H1 (cell line): Measurements from ENCODE around the gene ARHGEF28. TPM values are rescaled to one million over a fixed set of nuclear protein-coding genes. Genes with fewer than 3 reads are reported as not detected.

Experiments used
- CTCF ChIA-PET: fragments of 300-600 bp; sonication (Branson Sonifier 250); formaldehyde crosslinking; loops from one replicate; lab custom pipeline; 2021; ENCODE audit not compliant: partially characterized antibody; lab: Charles Lee
- POLR2A ChIA-PET: fragments of 300-600 bp; sonication (Branson Sonifier 250); formaldehyde crosslinking; loops from one replicate; lab custom pipeline; 2021; ENCODE audit warnings: inconsistent platforms; ENCODE audit not compliant: partially characterized antibody; lab: Charles Lee
- DNase-seq, 2 experiments: peaks; one replicate each; pipeline versions ENCODE4 v3.0.0 to v3.0.0-alpha.2; 2010 to 2022; ENCODE audit warnings: low spot score in 2 of 2, low read depth in 1 of 2, mixed read lengths in 1 of 2
- FAIRE-seq: peaks from 2 replicates; lab custom pipeline; 2011; peaks lifted over from hg19 to GRCh38; lab: Jason Lieb, UNC
- H2AFZ ChIP-seq: 2 replicates; pipeline ENCODE4 v1.8.1; 2012; ENCODE audit warnings: low read length, inconsistent platforms
- H2AK5ac ChIP-seq: 2 replicates; pipeline ENCODE4 v1.6.1; 2013; ENCODE audit warnings: low read depth, low read length
- H2BK120ac ChIP-seq: replicated peaks from 2 replicates; pipeline ENCODE3; 2013; ENCODE audit warnings: low read depth, low read length, inconsistent platforms
- H2BK12ac ChIP-seq: 2 replicates; pipeline ENCODE4 v1.6.1; 2013; ENCODE audit warnings: low read depth, low read length
- H2BK15ac ChIP-seq: 2 replicates; pipeline ENCODE4 v1.6.1; 2013; ENCODE audit warnings: low read length
- H2BK20ac ChIP-seq: 2 replicates; pipeline ENCODE4 v1.6.1; 2013; ENCODE audit warnings: low read length
- H2BK5ac ChIP-seq: 2 replicates; pipeline ENCODE4 v1.6.1; 2013; ENCODE audit warnings: low read depth, low read length
- H3K14ac ChIP-seq: 2 replicates; pipeline ENCODE4 v1.6.1; 2013; ENCODE audit warnings: inconsistent platforms; ENCODE audit not compliant: insufficient read length
- H3K18ac ChIP-seq: 2 replicates; pipeline ENCODE4 v1.6.1; 2013; ENCODE audit warnings: low read length; ENCODE audit errors: extremely low read depth
- H3K23ac ChIP-seq: 2 replicates; pipeline ENCODE4 v1.6.1; 2013; ENCODE audit warnings: inconsistent platforms; ENCODE audit not compliant: insufficient read length
- H3K23me2 ChIP-seq: 2 replicates; pipeline ENCODE4 v1.6.1; 2013; ENCODE audit warnings: low read depth, low read length
- H3K27ac ChIP-seq: 2 replicates; pipeline ENCODE4 v1.6.1; 2011; ENCODE audit warnings: low read depth, low read length, inconsistent platforms
- H3K27me3 ChIP-seq, 4 experiments: replicated peaks in 1 of 4; 1 replicate in 1 of 4; 2 replicates in 3 of 4; pipeline versions ENCODE4 v1.6.1 to v1.8.1; 2011 to 2013; ENCODE audit warnings: low read length in 3 of 4, mild to moderate bottlenecking in 3 of 4, inconsistent platforms in 2 of 4, mixed read lengths in 2 of 4, moderate library complexity in 1 of 4; ENCODE audit not compliant: control insufficient read depth in 3 of 4, insufficient read depth in 3 of 4; ENCODE audit errors: extremely low read depth in 1 of 4
- H3K36me3 ChIP-seq, 4 experiments: 2 replicates each; pipeline versions ENCODE4 v1.6.1 to v1.8.1; 2011 to 2013; ENCODE audit warnings: mild to moderate bottlenecking in 4 of 4, low read length in 3 of 4, moderate library complexity in 2 of 4, control low read depth in 1 of 4, inconsistent platforms in 1 of 4; ENCODE audit not compliant: insufficient read depth in 4 of 4, control insufficient read depth in 2 of 4
- H3K4ac ChIP-seq: replicated peaks from 2 replicates; pipeline ENCODE3; 2013; ENCODE audit warnings: low read length, low read depth, mixed read lengths, inconsistent platforms; ENCODE audit not compliant: insufficient read length
- H3K4me1 ChIP-seq, 4 experiments: replicated peaks in 1 of 4; 1 replicate in 1 of 4; 2 replicates in 3 of 4; pipeline versions ENCODE4 v1.6.1 to v1.8.1; 2011 to 2013; ENCODE audit warnings: low read length in 3 of 4, inconsistent platforms in 2 of 4, mixed read lengths in 1 of 4; ENCODE audit not compliant: insufficient read depth in 4 of 4, control insufficient read depth in 3 of 4
- H3K4me2 ChIP-seq, 2 experiments: 2 replicates each; pipeline versions ENCODE4 v1.6.1 to v1.8.1; 2011 to 2013; ENCODE audit warnings: low read depth in 2 of 2, low read length in 2 of 2, control low read depth in 1 of 2, inconsistent platforms in 1 of 2, mild to moderate bottlenecking in 1 of 2; ENCODE audit not compliant: insufficient read depth in 1 of 2
- H3K4me3 ChIP-seq, 4 experiments: fragments of 200-600, 300-600 bp in 1 of 4; sonication (generic), shearing (Covaris generic), sonication (Bioruptor Twin) in 1 of 4; 2 replicates each; pipeline versions ENCODE4 v1.5.1 to v1.8.1; 2011 to 2016; ENCODE audit warnings: low read length in 4 of 4, low read depth in 3 of 4, control low read depth in 2 of 4, inconsistent platforms in 2 of 4, mild to moderate bottlenecking in 2 of 4, mixed read lengths in 1 of 4, moderate library complexity in 1 of 4; ENCODE audit not compliant: insufficient read depth in 2 of 4; ENCODE audit errors: extremely low read depth in 1 of 4
- H3K56ac ChIP-seq: replicated peaks from 2 replicates; pipeline ENCODE3; 2013; ENCODE audit warnings: low read depth, mild to moderate bottlenecking, mixed read lengths, low read length, inconsistent platforms; ENCODE audit not compliant: insufficient read length
- H3K79me1 ChIP-seq: 2 replicates; pipeline ENCODE4 v1.6.1; 2013; ENCODE audit warnings: low read depth, low read length, control low read depth
- H3K79me2 ChIP-seq, 2 experiments: 2 replicates each; pipeline versions ENCODE4 v1.6.1 to v1.8.1; 2012 to 2013; ENCODE audit warnings: low read length in 2 of 2, mild to moderate bottlenecking in 2 of 2, inconsistent platforms in 1 of 2; ENCODE audit not compliant: insufficient read depth in 2 of 2, control insufficient read depth in 1 of 2
- H3K9ac ChIP-seq, 4 experiments: replicated peaks in 1 of 4; 1 replicate in 1 of 4; 2 replicates in 3 of 4; pipeline versions ENCODE4 v1.6.1 to v1.8.1; 2011 to 2013; ENCODE audit warnings: low read depth in 3 of 4, low read length in 3 of 4, control low read depth in 2 of 4, mild to moderate bottlenecking in 2 of 4, moderate library complexity in 2 of 4, inconsistent platforms in 1 of 4; ENCODE audit errors: extremely low read depth in 1 of 4
- H3K9me3 ChIP-seq, 2 experiments: 2 replicates each; pipeline versions ENCODE4 v1.6.1 to v1.8.1; 2012 to 2013; ENCODE audit warnings: mild to moderate bottlenecking in 2 of 2, moderate library complexity in 2 of 2, control low read depth in 1 of 2, inconsistent platforms in 1 of 2, low read depth in 1 of 2, low read length in 1 of 2, mixed read lengths in 1 of 2; ENCODE audit not compliant: insufficient read depth in 2 of 2
- H4K20me1 ChIP-seq, 2 experiments: replicated peaks in 1 of 2; 2 replicates each; pipeline versions ENCODE3 to v1.8.1; 2011 to 2013; ENCODE audit warnings: inconsistent platforms in 2 of 2, low read length in 2 of 2, mild to moderate bottlenecking in 1 of 2; ENCODE audit not compliant: insufficient read depth in 2 of 2, control insufficient read depth in 1 of 2
- H4K5ac ChIP-seq: 2 replicates; pipeline ENCODE4 v1.6.1; 2013; ENCODE audit warnings: low read length, low read depth, mixed read lengths, inconsistent platforms; ENCODE audit not compliant: insufficient read length
- H4K8ac ChIP-seq: 2 replicates; pipeline ENCODE4 v1.8.0; 2013; ENCODE audit warnings: mild to moderate bottlenecking, moderate library complexity, low read length, inconsistent platforms; ENCODE audit not compliant: insufficient read depth; ENCODE audit errors: extremely low read depth
- H4K91ac ChIP-seq: replicated peaks from 2 replicates; pipeline ENCODE3; 2013; ENCODE audit warnings: low read length, mixed read lengths, inconsistent platforms; ENCODE audit not compliant: insufficient read length
- BACH1 ChIP-seq: IDR thresholded peaks from 2 replicates; pipeline ENCODE4 v1.6.1; 2012; ENCODE audit warnings: low read length, improper control_type of control experiment
- CHD1 ChIP-seq: IDR thresholded peaks from 2 replicates; pipeline ENCODE4 v1.6.1; 2012; ENCODE audit warnings: low read depth, low read length, improper control_type of control experiment
- CTBP2 ChIP-seq: IDR thresholded peaks from 2 replicates; pipeline ENCODE4 v1.7.0; 2011; ENCODE audit warnings: borderline replicate concordance, mild to moderate bottlenecking, moderate library complexity, mixed read lengths, low read length; ENCODE audit not compliant: insufficient read depth, insufficient read length
- JUN ChIP-seq: IDR thresholded peaks from 2 replicates; pipeline ENCODE4 v1.6.1; 2011; ENCODE audit warnings: low read depth, mild to moderate bottlenecking, improper control_type of control experiment, low read length
- POLR2AphosphoS5 ChIP-seq: IDR thresholded peaks from 2 replicates; pipeline ENCODE4 v1.6.1; 2011; ENCODE audit warnings: low read depth, low read length
- SAP30 ChIP-seq: fragments of 300-600 bp; sonication (generic); IDR thresholded peaks from 2 replicates; pipeline ENCODE4 v1.7.1; 2012; ENCODE audit warnings: low read length, moderate library complexity, mild to moderate bottlenecking, inconsistent platforms; ENCODE audit not compliant: insufficient read depth, insufficient replicate concordance
- TEAD4 ChIP-seq: IDR thresholded peaks from 2 replicates; pipeline ENCODE4 v1.6.1; 2012; ENCODE audit warnings: low read depth, low read length, inconsistent platforms, mixed read lengths
- WGBS, 2 experiments: shearing (Covaris generic) in 1 of 2; methylation state at CpG; one replicate each; pipeline versions ENCODE4 v1.1.6 to v1.1.7; 2013 to 2015; ENCODE audit warnings: low lambda C conversion rate in 2 of 2, mixed read lengths in 2 of 2, inconsistent platforms in 1 of 2, low coverage in 1 of 2, missing lambda C conversion rate in 1 of 2; ENCODE audit not compliant: insufficient replicate concordance in 2 of 2, insufficient coverage in 1 of 2, insufficient read length in 1 of 2; ENCODE audit errors: extremely low coverage in 1 of 2, missing lambda C conversion rate in 1 of 2; 5-methylcytosine and 5-hydroxymethylcytosine counted together
- polyA plus RNA-seq, 7 experiments: library from polyadenylated mRNA; depleted of rRNA in 3 of 7; stranded (reverse) in 5 of 7; unstranded in 2 of 7; fragments of >200 nt in 5 of 7; fragments of 200-250 nt in 2 of 7; gene quantifications; 1 replicate in 5 of 7; 2 replicates in 1 of 7; 4 replicates in 1 of 7; pipeline versions ENCODE4 v1.2.1 to v1.2.3, GENCODE V29; 2011 to 2013; ENCODE audit warnings: missing spikeins in 2 of 7, mixed read lengths in 2 of 7
- total RNA-seq: library from RNA; stranded (reverse); fragmentation: NEBNext Ultra II Directional; extraction: Animal tissue kit (Norgen Biotek cat#: 25700); gene quantifications from 2 replicates; pipeline ENCODE4 v1.2.1, GENCODE V29; 2021

ARHGEF28 gene
- total and polyA plus RNA-seq, 2 of the 8 experiments (the other 6 are each of a cell fraction or from before 2014, with no cell fraction given): 0.33 to 1.0 TPM

GRCh38 chr5:73821003-73821402 is 195.0 kb downstream of the ARHGEF28 start:
- Histone ChIP-seq H3K23ac (no peak overlapping the region), H3K14ac (no peak overlapping the region), H2BK12ac (no peak overlapping the region), H2AK5ac (no peak overlapping the region), H4K20me1 (no peaks in the 10 kb centered on the region), H2BK5ac (no peak overlapping the region), H3K79me1 (no peaks in the 10 kb centered on the region; the same call in 1 of the 2 replicates), H3K27ac (no peak overlapping the region), H3K4me2 (no peak overlapping the region), H3K18ac (no peak overlapping the region), H3K23me2 (no peaks in the 10 kb centered on the region; the same call in 1 of the 2 replicates), H3K79me2 (no peaks in the 10 kb centered on the region), H3K4ac (no peak overlapping the region), H2BK15ac (no peak overlapping the region), H3K9me3 (no peaks in the 10 kb centered on the region), H4K91ac (no peak overlapping the region), H3K36me3 (no peaks in the 10 kb centered on the region), H3K4me1 (no peaks in the 10 kb centered on the region), H2BK120ac (no peak overlapping the region), H3K4me3 (no peak overlapping the region), H3K27me3 (no peaks in the 10 kb centered on the region), H3K56ac (no peak overlapping the region), H2AFZ (no peak overlapping the region), H2BK20ac (no peak overlapping the region), H4K8ac (no peak overlapping the region), H3K9ac (no peak overlapping the region), H4K5ac (no peak overlapping the region)
- DNase-seq (no peak), FAIRE-seq (no peak)
- CTCF ChIA-PET: no interaction called here
- POLR2A ChIA-PET: no interaction called here
- WGBS, 2 experiments: 89% methylated on average over 4 of the region's 4 CpGs; no CpG with 5 or more reads in 1 of the 2 experiments
- no peak for TF ChIP-seq POLR2AphosphoS5
- no peak for TF ChIP-seq TEAD4
- no peak for TF ChIP-seq SAP30
- no peak for TF ChIP-seq JUN
- no peak for TF ChIP-seq CHD1
- TF ChIP-seq CTBP2: no peak
- no peak for TF ChIP-seq BACH1
